Liver (tissue), 9 donors: ENCODE data around the gene RANBP6. TPM values are rescaled to one million over a fixed set of nuclear protein-coding genes. Genes with fewer than 3 reads are reported as not detected.

ENCODE experiments used
- DNase-seq: peaks from one replicate; pipeline ENCODE4 v3.0.0-alpha.2; 2017; ENCODE audit warnings: low spot score
- H3K27ac ChIP-seq, 2 donors: one replicate each; pipeline ENCODE4 v1.7.0; 2013; ENCODE audit warnings: inconsistent platforms in 2 of 2, low read length in 2 of 2, control low read depth in 1 of 2, low read depth in 1 of 2, mild to moderate bottlenecking in 1 of 2
- H3K27me3 ChIP-seq, 4 donors: one replicate each; pipeline versions ENCODE4 v1.6.1 to v1.7.0; 2013; ENCODE audit warnings: low read length in 3 of 4, inconsistent platforms in 1 of 4, mild to moderate bottlenecking in 1 of 4, moderate library complexity in 1 of 4; ENCODE audit not compliant: control insufficient read depth in 4 of 4, insufficient read depth in 4 of 4
- H3K36me3 ChIP-seq, 4 donors: one replicate each; pipeline versions ENCODE4 v1.6.1 to v1.7.0; 2013; ENCODE audit warnings: low read length in 3 of 4, mild to moderate bottlenecking in 3 of 4, low read depth in 1 of 4, moderate library complexity in 1 of 4; ENCODE audit not compliant: control insufficient read depth in 4 of 4, insufficient read depth in 3 of 4
- H3K4me1 ChIP-seq, 4 donors: one replicate each; pipeline versions ENCODE4 v1.6.1 to v1.7.0; 2013; ENCODE audit warnings: low read length in 3 of 4, mild to moderate bottlenecking in 3 of 4, moderate library complexity in 1 of 4; ENCODE audit not compliant: control insufficient read depth in 4 of 4, insufficient read depth in 4 of 4
- H3K4me3 ChIP-seq, 3 donors: one replicate each; pipeline versions ENCODE4 v1.6.1 to v1.7.0; 2013; ENCODE audit warnings: low read length in 3 of 3, control low read depth in 1 of 3, low read depth in 1 of 3, mild to moderate bottlenecking in 1 of 3
- H3K9ac ChIP-seq, 2 donors: one replicate each; pipeline ENCODE4 v1.7.0; 2013; ENCODE audit warnings: low read length in 2 of 2, mild to moderate bottlenecking in 2 of 2, moderate library complexity in 2 of 2, control low read depth in 1 of 2, low read depth in 1 of 2
- H3K9me3 ChIP-seq, 4 donors: one replicate each; pipeline versions ENCODE4 v1.6.1 to v1.7.0; 2013; ENCODE audit warnings: low read length in 3 of 4; ENCODE audit not compliant: control insufficient read depth in 4 of 4
- ATF3 ChIP-seq: IDR thresholded peaks from 2 replicates; pipeline ENCODE4 v1.6.1; 2016; ENCODE audit warnings: antibody characterized with exemption
- EGR1 ChIP-seq, 2 donors: IDR thresholded peaks; 2 replicates each; pipeline ENCODE4 v1.6.1; 2016 to 2018; ENCODE audit warnings: antibody characterized with exemption in 2 of 2, low read depth in 2 of 2
- FOXA1 ChIP-seq: IDR thresholded peaks from 2 replicates; pipeline ENCODE4 v1.6.1; 2016; ENCODE audit warnings: antibody characterized with exemption
- FOXA2 ChIP-seq: IDR thresholded peaks from 2 replicates; pipeline ENCODE4 v1.6.1; 2016; ENCODE audit warnings: antibody characterized with exemption
- GABPA ChIP-seq, 2 donors: IDR thresholded peaks in 1 of 2; conservative IDR thresholded peaks in 1 of 2; 2 replicates each; pipeline ENCODE4 v1.6.1; 2016; ENCODE audit warnings: antibody characterized with exemption in 2 of 2, mild to moderate bottlenecking in 1 of 2, moderate library complexity in 1 of 2
- HNF4A ChIP-seq, 2 donors: conservative IDR thresholded peaks; 2 replicates each; pipeline ENCODE4 v1.6.1; 2016; ENCODE audit warnings: antibody characterized with exemption in 2 of 2, mild to moderate bottlenecking in 2 of 2
- HNF4G ChIP-seq: IDR thresholded peaks from 2 replicates; pipeline ENCODE4 v1.6.1; 2016; ENCODE audit warnings: antibody characterized with exemption
- JUND ChIP-seq, 2 donors: IDR thresholded peaks; 2 replicates each; pipeline ENCODE4 v1.6.1; 2016; ENCODE audit warnings: antibody characterized with exemption in 2 of 2
- NR2F2 ChIP-seq: IDR thresholded peaks from 2 replicates; pipeline ENCODE4 v1.6.1; 2016; ENCODE audit warnings: antibody characterized with exemption
- RAD21 ChIP-seq, 2 donors: IDR thresholded peaks; 2 replicates each; pipeline ENCODE4 v1.6.1; 2016; ENCODE audit warnings: antibody characterized with exemption in 2 of 2, mild to moderate bottlenecking in 2 of 2
- RXRA ChIP-seq, 2 donors: IDR thresholded peaks; 2 replicates each; pipeline ENCODE4 v1.6.1; 2017 to 2018; ENCODE audit warnings: antibody characterized with exemption in 2 of 2, mild to moderate bottlenecking in 1 of 2
- SP1 ChIP-seq: IDR thresholded peaks from 2 replicates; pipeline ENCODE4 v1.6.1; 2018; ENCODE audit warnings: antibody characterized with exemption, mild to moderate bottlenecking
- YY1 ChIP-seq: IDR thresholded peaks from 2 replicates; pipeline ENCODE4 v1.6.1; 2016; ENCODE audit warnings: antibody characterized with exemption, mild to moderate bottlenecking
- WGBS: extraction: QIAGEN DNeasy Blood & Tissue Kit; methylation state at CpG from one replicate; pipeline ENCODE4 v1.1.7; 2013; 5-methylcytosine and 5-hydroxymethylcytosine counted together
- polyA plus RNA-seq, 2 donors: library from polyadenylated mRNA; stranded (reverse) in 1 of 2; unstranded in 1 of 2; fragments of 200-250 nt in 1 of 2; fragments of >200 nt in 1 of 2; fragmentation: Nextera tagmentation in 1 of 2; extraction: Ambion mirVana in 1 of 2; gene quantifications; one replicate each; pipeline versions ENCODE4 v1.2.1 to v1.2.3, GENCODE V29; 2013 to 2015
- total RNA-seq, 2 donors: library from RNA; depleted of rRNA; stranded (reverse); fragments of >200 nt; gene quantifications; one replicate each; pipeline ENCODE4 v1.2.3, GENCODE V29; 2014
- TF ChIP-seq, protein P1 (sequence below): IDR thresholded peaks from 2 replicates; pipeline ENCODE4 v1.6.1; 2016; ENCODE audit warnings: antibody characterized with exemption
- TF ChIP-seq, protein P2 (sequence below): fragments of 150-350 bp; IDR thresholded peaks from 2 replicates; pipeline ENCODE4 v1.5.1; 2017; ENCODE audit warnings: improper control_type of control experiment, low read depth, low read length; ENCODE audit not compliant: missing input control
- TF ChIP-seq, protein P3 (sequence below): IDR thresholded peaks from 2 replicates; pipeline ENCODE4 v1.6.1; 2016; ENCODE audit warnings: antibody characterized with exemption, mild to moderate bottlenecking
- donor health status: healthy.
- donor health status: healthy.
- donor health status: healthy.
- donor health status: healthy.
- donor health status: healthy.

Gene RANBP6
- total and polyA plus RNA-seq, 4 donors = 6.2 to 15.9 (median 11.1) TPM

GRCh38 chr9:6055216-6055615, 39.8 kb upstream of the RANBP6 start:
- Histone ChIP-seq H3K4me3 (no peak overlapping the region), H3K27ac (no peak overlapping the region), H3K27me3 (no peaks in the 10 kb centered on the region), H3K9me3 (no peaks in the 10 kb centered on the region), H3K9ac (no peak overlapping the region), H3K4me1 (no peaks in the 10 kb centered on the region), H3K36me3 (no peaks in the 10 kb centered on the region)
- 11% methylated on average over 2 of the region's 2 CpGs for WGBS
- no peak for DNase-seq
- TF ChIP-seq HNF4A (conservative IDR thresholded peaks at IDR 0.05) (peak in 1 of 2 donors; percentile 18), JUND (IDR thresholded peaks at IDR 0.05) (peak in 1 of 2 donors; percentile 51), NR2F2 (no peak), HNF4G (no peak), RAD21 (IDR thresholded peaks at IDR 0.05) (peak; percentile 91 to 93)
- TF ChIP-seq, protein P1, sequence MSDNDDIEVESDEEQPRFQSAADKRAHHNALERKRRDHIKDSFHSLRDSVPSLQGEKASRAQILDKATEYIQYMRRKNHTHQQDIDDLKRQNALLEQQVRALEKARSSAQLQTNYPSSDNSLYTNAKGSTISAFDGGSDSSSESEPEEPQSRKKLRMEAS = peak; percentile 2
- TF ChIP-seq, protein P2, sequence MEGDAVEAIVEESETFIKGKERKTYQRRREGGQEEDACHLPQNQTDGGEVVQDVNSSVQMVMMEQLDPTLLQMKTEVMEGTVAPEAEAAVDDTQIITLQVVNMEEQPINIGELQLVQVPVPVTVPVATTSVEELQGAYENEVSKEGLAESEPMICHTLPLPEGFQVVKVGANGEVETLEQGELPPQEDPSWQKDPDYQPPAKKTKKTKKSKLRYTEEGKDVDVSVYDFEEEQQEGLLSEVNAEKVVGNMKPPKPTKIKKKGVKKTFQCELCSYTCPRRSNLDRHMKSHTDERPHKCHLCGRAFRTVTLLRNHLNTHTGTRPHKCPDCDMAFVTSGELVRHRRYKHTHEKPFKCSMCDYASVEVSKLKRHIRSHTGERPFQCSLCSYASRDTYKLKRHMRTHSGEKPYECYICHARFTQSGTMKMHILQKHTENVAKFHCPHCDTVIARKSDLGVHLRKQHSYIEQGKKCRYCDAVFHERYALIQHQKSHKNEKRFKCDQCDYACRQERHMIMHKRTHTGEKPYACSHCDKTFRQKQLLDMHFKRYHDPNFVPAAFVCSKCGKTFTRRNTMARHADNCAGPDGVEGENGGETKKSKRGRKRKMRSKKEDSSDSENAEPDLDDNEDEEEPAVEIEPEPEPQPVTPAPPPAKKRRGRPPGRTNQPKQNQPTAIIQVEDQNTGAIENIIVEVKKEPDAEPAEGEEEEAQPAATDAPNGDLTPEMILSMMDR = peak; percentile 75

DNA sequence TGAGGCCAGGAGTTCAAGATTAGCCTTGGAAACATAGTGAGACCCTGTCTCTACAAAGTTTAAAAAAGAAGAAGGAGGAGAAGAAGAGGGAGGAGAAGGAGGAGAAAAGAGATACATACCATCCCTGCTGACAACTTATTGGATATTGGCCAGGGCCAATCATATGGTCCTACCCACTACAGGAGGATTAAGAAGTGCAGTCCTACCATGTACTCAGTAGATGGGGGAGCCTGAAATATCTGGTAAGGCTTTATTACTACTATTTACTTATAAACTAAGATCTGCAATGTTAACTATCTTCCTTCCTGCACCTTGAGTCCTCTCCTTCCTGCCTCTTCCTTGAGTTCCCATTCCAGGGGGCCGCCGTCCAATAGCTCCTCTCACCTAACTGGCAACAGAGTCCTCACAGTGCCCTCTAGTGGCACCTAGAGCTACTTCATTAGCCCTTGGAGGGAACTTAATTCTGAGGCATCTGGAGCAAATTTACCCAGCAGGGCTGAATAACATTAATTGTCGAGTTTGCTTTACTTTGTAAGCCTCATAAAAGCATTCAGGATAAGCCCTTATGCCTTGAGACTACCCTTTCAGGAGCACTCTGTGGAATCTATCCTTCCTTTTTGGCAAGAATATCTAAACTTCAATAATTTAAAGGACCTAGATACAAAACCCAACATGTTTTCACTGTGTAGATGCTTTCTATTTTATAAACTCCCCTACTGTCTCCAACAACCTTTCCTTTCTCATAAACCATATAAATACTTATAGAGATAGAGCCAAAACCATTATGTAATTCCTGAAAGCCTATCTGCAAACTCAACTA, 39.1 kb upstream of the RANBP6 start:
- 5% methylated on average over 3 of the region's 3 CpGs for whole genome bisulfite sequencing
- H3K27ac ChIP-seq = no peak overlapping the region
- peak; percentile 61 for DNase-seq
- TF ChIP-seq RAD21 (IDR thresholded peaks at IDR 0.05) (peak; percentile 77 to 87), EGR1 (IDR thresholded peaks at IDR 0.05; ENCODE audit: low read depth in 2 of 2) (no peak), RXRA (IDR thresholded peaks at IDR 0.05) (no peak), FOXA2 (no peak), FOXA1 (no peak), GABPA (IDR thresholded peaks at IDR 0.05 in 1 of 2, conservative IDR thresholded peaks at IDR 0.05 in 1 of 2) (no peak), SP1 (no peak), ATF3 (no peak), YY1 (no peak), HNF4A (conservative IDR thresholded peaks at IDR 0.05) (no peak), JUND (IDR thresholded peaks at IDR 0.05) (no peak)
- TF ChIP-seq, protein P2 = peak; percentile 81
- TF ChIP-seq, protein P3, sequence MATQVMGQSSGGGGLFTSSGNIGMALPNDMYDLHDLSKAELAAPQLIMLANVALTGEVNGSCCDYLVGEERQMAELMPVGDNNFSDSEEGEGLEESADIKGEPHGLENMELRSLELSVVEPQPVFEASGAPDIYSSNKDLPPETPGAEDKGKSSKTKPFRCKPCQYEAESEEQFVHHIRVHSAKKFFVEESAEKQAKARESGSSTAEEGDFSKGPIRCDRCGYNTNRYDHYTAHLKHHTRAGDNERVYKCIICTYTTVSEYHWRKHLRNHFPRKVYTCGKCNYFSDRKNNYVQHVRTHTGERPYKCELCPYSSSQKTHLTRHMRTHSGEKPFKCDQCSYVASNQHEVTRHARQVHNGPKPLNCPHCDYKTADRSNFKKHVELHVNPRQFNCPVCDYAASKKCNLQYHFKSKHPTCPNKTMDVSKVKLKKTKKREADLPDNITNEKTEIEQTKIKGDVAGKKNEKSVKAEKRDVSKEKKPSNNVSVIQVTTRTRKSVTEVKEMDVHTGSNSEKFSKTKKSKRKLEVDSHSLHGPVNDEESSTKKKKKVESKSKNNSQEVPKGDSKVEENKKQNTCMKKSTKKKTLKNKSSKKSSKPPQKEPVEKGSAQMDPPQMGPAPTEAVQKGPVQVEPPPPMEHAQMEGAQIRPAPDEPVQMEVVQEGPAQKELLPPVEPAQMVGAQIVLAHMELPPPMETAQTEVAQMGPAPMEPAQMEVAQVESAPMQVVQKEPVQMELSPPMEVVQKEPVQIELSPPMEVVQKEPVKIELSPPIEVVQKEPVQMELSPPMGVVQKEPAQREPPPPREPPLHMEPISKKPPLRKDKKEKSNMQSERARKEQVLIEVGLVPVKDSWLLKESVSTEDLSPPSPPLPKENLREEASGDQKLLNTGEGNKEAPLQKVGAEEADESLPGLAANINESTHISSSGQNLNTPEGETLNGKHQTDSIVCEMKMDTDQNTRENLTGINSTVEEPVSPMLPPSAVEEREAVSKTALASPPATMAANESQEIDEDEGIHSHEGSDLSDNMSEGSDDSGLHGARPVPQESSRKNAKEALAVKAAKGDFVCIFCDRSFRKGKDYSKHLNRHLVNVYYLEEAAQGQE = no peak
- TF ChIP-seq, protein P1 = peak; percentile 2
- no peaks in the 10 kb centered on the region for H3K27me3 ChIP-seq
- no peaks in the 10 kb centered on the region for H3K4me1 ChIP-seq
- no peaks in the 10 kb centered on the region for H3K36me3 ChIP-seq
- H3K9ac ChIP-seq = no peak overlapping the region
- H3K9me3 ChIP-seq = no peaks in the 10 kb centered on the region
- H3K4me3 ChIP-seq = no peak overlapping the region
